Loucy (cell line): ENCODE data around the gene FBXL3.

Source experiments
- H2AFZ ChIP-seq: fragments of 200-600 bp; sonication (generic); 2 replicates; pipeline ENCODE4 v1.6.0; 2016; ENCODE audit warnings: antibody characterized with exemption, mild to moderate bottlenecking, low read length, moderate library complexity
- H3F3A ChIP-seq: fragments of 200-600 bp; 2 replicates; pipeline ENCODE4 v1.6.0; 2016; ENCODE audit warnings: antibody characterized with exemption, low read depth, mild to moderate bottlenecking
- H3K27me3 ChIP-seq: fragments of 200-600 bp; sonication (generic); 2 replicates; pipeline ENCODE4 v1.6.1; 2014; ENCODE audit warnings: low read length, mild to moderate bottlenecking; ENCODE audit not compliant: insufficient read depth, poor library complexity, severe bottlenecking
- H3K36me3 ChIP-seq: fragments of 200-600 bp; sonication (generic); 2 replicates; pipeline ENCODE4 v1.6.1; 2016; ENCODE audit warnings: low read length; ENCODE audit not compliant: insufficient read depth
- H3K4me1 ChIP-seq: fragments of 200-600 bp; sonication (generic); 2 replicates; pipeline ENCODE4 v1.5.1; 2014; ENCODE audit warnings: low read length, mild to moderate bottlenecking; ENCODE audit not compliant: insufficient read depth, poor library complexity, severe bottlenecking
- H3K4me2 ChIP-seq: fragments of 200-600 bp; sonication (generic); 2 replicates; pipeline ENCODE4 v1.6.0; 2014; ENCODE audit warnings: antibody characterized with exemption, low read length, low read depth, mild to moderate bottlenecking; ENCODE audit not compliant: poor library complexity, severe bottlenecking
- H3K4me3 ChIP-seq: fragments of 200-600 bp; sonication (generic); 2 replicates; pipeline ENCODE4 v1.5.1; 2014; ENCODE audit warnings: low read length, mild to moderate bottlenecking, mixed read lengths; ENCODE audit not compliant: poor library complexity, severe bottlenecking
- H3K79me2 ChIP-seq: fragments of 200-600 bp; sonication (generic); 2 replicates; pipeline ENCODE4 v1.6.1; 2014; ENCODE audit warnings: low read length; ENCODE audit not compliant: insufficient read depth
- H3K9ac ChIP-seq: fragments of 200-600 bp; sonication (generic); 2 replicates; pipeline ENCODE4 v1.6.0; 2014; ENCODE audit warnings: mild to moderate bottlenecking, low read depth, low read length, moderate library complexity; ENCODE audit not compliant: poor library complexity, severe bottlenecking
- H3K9me2 ChIP-seq: fragments of 200-600 bp; sonication (generic); replicated peaks from 2 replicates; pipeline ENCODE4 v1.6.1; 2016; ENCODE audit warnings: low read depth, low read length, mixed read lengths
- H3K9me3 ChIP-seq: fragments of 200-600 bp; sonication (generic); 2 replicates; pipeline ENCODE4 v1.6.1; 2014; ENCODE audit warnings: mild to moderate bottlenecking, antibody characterized with exemption, low read length, low read depth; ENCODE audit not compliant: insufficient read depth
- H4K20me1 ChIP-seq: fragments of 200-600 bp; sonication (generic); 2 replicates; pipeline ENCODE4 v1.6.0; 2014; ENCODE audit warnings: antibody characterized with exemption, low read length, mild to moderate bottlenecking; ENCODE audit not compliant: insufficient read depth, poor library complexity, severe bottlenecking
- CTCF ChIP-seq: fragments of 200-600 bp; sonication (generic); conservative IDR thresholded peaks from 2 replicates; pipeline ENCODE4 v1.5.1; 2014; ENCODE audit warnings: mild to moderate bottlenecking, antibody characterized with exemption, low read length
- EZH2phosphoT487 ChIP-seq: fragments of 200-600 bp; IDR thresholded peaks from 2 replicates; pipeline ENCODE4 v1.6.1; 2018; ENCODE audit warnings: antibody characterized with exemption, mild to moderate bottlenecking, moderate library complexity, borderline replicate concordance

FBXL3 gene

GRCh38 chr13:77000475-77000874, 26.5 kb downstream of the FBXL3 start:
- Histone ChIP-seq H3K9ac (no peak overlapping the region), H4K20me1 (peaks cover 46% of the 10 kb centered on the region), H2AFZ (no peak overlapping the region), H3K27me3 (no peaks in the 10 kb centered on the region), H3K4me3 (peak overlapping the region; percentile 20), H3K9me3 (no peaks in the 10 kb centered on the region), H3K36me3 (peaks cover 18% of the 10 kb centered on the region; the same call in 1 of the 2 replicates), H3K9me2 (no peaks in the 10 kb centered on the region), H3K4me1 (peaks cover 29% of the 10 kb centered on the region), H3F3A (peaks cover 9% of the 10 kb centered on the region; the same call in 1 of the 2 replicates), H3K4me2 (peak overlapping the region; percentile 51), H3K79me2 (no peaks in the 10 kb centered on the region)
- TF ChIP-seq CTCF (no peak), EZH2phosphoT487 (peak; percentile 61; the same call in 1 of the 2 replicates)

GRCh38 chr13:76994281-76994680, 32.7 kb downstream of the FBXL3 start:
- H3K27me3 ChIP-seq, result no peaks in the 10 kb centered on the region
- H2AFZ ChIP-seq, result no peak overlapping the region
- peaks cover 25% of the 10 kb centered on the region for H3K4me1 ChIP-seq
- H4K20me1 ChIP-seq, result peaks cover 15% of the 10 kb centered on the region
- H3K36me3 ChIP-seq, result no peaks in the 10 kb centered on the region
- peak overlapping the region; percentile 96 for H3K4me2 ChIP-seq
- peak overlapping the region; percentile 12 for H3K4me3 ChIP-seq
- H3K9me3 ChIP-seq, result no peaks in the 10 kb centered on the region
- peaks cover 14% of the 10 kb centered on the region; the same call in 1 of the 2 replicates for H3K79me2 ChIP-seq
- TF ChIP-seq CTCF (no peak), EZH2phosphoT487 (no peak)
- no peak overlapping the region for H3K9ac ChIP-seq
- H3K9me2 ChIP-seq, result no peaks in the 10 kb centered on the region
- H3F3A ChIP-seq, result no peaks in the 10 kb centered on the region

- no peaks in the 10 kb centered on the region for H3K9me2 ChIP-seq
- no peaks in the 10 kb centered on the region for H3K36me3 ChIP-seq
- peak overlapping the region; percentile 88 for H3K9ac ChIP-seq
- H3K4me1 ChIP-seq, result peaks cover 24% of the 10 kb centered on the region
- peaks cover 14% of the 10 kb centered on the region; the same call in 1 of the 2 replicates for H3K79me2 ChIP-seq
- peaks cover 7% of the 10 kb centered on the region for H4K20me1 ChIP-seq
- no peaks in the 10 kb centered on the region for H3K27me3 ChIP-seq
- H2AFZ ChIP-seq, result no peak overlapping the region
- peak overlapping the region; percentile 97 for H3K4me3 ChIP-seq
- TF ChIP-seq CTCF, result no peak
- TF ChIP-seq EZH2phosphoT487, result no peak
- no peaks in the 10 kb centered on the region for H3K9me3 ChIP-seq
- peak overlapping the region; percentile 96 for H3K4me2 ChIP-seq
- no peaks in the 10 kb centered on the region for H3F3A ChIP-seq
These were observed 33.5 kb downstream of the FBXL3 start for GRCh38 chr13:76993473-76993872.
